ENCODE data around the gene ANOS1.

- TF ChIP-seq CTCF (conservative IDR thresholded peaks at IDR 0.05 in 1 of 2, IDR thresholded peaks at IDR 0.05 in 1 of 2; ENCODE audit: low read depth in 1 of 2, low read length in 2 of 2) = no peak
- TF ChIP-seq EZH2 (IDR thresholded peaks at IDR 0.05; ENCODE audit: low read length, missing control alignments) = no peak
These were observed 227.5 kb downstream of the ANOS1 start for GRCh38 chrX:8504451-8504850.

Data from fibroblast of lung (primary cell).